ENCODE data around the gene EBF3.

Gene EBF3

DNA sequence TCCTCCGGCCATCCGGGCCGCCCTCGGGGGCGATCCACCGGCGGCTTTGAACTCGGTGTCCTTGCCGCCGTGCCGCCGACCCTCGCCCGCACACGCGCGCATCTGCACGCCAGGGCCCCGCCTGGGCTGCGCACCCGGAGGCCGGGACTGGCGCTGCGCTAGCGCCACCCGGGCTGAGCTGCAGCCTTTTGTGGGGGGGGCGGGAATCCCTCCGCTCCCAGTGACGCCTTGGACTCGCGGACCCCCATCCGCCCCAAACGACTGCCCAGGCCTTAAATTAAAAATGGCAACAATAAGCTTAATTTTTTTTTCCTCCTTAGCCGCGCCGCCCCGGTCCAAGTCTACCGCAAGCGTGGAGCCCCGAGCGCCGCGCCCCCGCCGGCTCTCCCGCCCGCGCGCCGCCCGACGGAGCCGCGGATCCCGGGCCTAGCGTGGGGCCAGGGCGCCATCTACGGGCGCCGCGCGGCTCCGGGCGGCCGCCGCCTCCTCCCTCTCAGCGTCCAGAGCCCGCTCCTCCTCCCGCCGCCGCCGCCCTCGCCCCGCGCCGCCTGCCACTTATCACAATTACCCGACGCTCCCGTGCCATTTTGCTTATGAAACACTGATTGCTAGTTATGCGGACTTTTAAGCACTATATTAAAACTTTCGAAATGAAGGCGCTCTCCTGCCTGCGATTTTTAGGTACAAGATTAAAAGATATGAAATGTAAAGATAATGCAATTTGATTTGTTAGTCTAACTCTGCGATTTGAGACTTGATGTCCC lies 7.5 kb upstream of the EBF3 start:
- DNase-seq: peak in 2 of 14 donors; percentile 12 to 42

DNA sequence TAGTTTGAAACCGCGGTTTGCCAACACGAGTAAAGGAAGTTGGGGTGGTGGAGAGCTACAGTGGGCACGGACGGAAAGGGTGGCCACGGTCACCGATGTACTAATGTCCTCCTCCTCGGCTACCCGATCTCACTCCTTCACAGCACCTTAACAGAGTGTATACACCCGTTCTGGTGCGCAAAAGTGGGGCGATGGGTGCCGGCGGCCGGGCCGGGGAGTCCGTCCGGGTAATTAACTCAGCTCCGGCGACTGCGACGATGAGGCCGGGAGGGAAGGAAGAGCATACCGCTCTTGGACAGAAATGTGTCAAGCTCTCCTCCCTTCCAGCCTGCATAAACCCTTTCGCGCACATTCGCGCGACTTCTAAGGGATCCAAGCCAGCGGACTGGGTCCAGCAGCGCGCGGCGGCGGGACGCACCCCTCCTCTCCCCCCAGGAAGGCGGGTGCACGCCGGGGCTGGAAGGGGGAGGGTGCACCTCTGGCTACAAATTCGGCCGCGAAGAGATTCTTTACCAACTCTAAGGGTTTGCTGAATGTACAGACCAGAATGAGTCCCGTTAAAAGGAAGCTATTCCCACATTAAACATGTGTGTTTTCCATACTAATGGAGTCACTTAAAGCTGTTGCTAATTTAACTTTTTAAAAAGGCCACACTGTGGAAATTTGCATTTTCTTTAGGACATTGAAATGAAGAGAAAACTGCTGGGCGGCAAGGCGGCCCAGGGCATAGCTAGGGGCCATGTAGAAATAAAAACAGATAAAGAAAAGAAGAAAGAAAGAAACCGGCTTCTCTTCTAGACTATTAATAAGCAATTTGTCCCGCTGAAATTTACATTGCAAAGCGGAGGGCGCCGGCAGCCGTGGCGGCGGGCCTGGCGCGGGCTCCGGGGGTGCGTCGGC lies 6.6 kb upstream of the EBF3 start:
- DNase-seq: no peak

DNA sequence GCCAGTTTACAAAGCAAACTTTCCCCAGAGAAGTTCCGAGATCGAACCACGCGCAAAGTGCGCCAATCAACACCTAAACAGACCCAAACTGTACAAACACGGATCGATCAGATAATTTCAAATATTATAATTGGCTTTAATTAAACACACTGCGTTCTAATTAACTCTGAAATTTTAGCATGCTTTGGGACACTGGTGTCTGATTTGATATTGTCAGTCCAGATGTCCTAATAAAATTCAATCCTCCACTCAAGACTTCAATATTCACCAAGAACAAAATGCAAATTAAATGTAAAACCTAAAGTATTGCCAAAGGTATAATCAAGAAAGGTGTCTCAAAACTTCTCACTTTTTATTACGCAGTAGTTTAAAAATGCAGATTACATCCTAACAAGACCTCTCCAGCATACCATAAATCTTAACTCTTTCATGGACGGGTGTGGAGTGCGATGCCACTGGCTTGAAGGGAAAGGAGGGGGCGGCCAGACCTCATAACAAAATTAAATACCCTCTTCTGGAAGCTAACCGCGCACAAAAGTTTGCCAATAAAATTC lies 5.9 kb upstream of the EBF3 start:
- no peak for DNase-seq

- no peak for DNase-seq
These were observed 5.3 kb upstream of the EBF3 start for GRCh38 chr10:129969184-129969910.

GRCh38 chr10:129968853-129969183 lies 4.7 kb upstream of the EBF3 start:
- DNase-seq: no peak

- no peak for DNase-seq
These were observed 4.2 kb upstream of the EBF3 start for GRCh38 chr10:129968020-129968852.

- DNase-seq: no peak
These were observed 3.5 kb upstream of the EBF3 start for GRCh38 chr10:129967579-129968019.

DNA sequence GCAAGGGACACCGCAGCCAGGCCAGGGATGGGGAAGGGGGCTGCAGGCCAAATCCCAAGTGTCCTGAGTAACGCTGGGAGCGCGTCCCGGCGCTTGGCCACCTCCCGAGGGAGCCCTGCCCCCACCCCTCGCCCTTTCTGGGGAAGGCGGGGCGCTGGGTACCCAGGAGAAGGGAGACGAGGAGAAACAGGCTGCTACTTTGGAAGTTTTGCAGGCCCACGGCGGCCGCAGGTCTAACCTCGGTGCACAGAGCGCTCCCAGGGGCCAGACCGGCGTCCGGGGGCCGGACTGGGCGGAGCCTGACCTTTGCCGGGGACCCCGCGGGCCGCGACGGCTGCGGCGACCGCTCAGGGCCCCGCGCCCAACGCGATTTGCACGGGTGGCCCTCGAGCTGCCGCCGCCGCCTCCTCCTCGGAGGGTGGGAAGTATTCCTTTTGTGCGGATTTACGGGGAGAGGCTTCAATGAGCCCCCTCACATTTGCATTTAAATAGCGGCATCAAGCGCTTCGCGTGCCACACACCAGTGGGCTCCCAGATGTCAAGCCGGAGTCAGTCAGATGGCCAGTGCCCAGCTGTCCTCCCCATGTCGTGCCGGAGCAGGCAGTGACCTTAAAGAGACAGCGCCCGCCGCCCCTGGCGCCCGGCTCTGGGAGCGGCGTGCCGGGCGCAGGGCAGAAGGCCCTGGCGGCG lies 3.0 kb upstream of the EBF3 start:
- no peak for DNase-seq

GRCh38 chr10:129966370-129966888 lies 2.4 kb upstream of the EBF3 start:
- DNase-seq: no peak

GRCh38 chr10:129965959-129966358 lies 1.9 kb upstream of the EBF3 start:
- DNase-seq: no peak

DNA sequence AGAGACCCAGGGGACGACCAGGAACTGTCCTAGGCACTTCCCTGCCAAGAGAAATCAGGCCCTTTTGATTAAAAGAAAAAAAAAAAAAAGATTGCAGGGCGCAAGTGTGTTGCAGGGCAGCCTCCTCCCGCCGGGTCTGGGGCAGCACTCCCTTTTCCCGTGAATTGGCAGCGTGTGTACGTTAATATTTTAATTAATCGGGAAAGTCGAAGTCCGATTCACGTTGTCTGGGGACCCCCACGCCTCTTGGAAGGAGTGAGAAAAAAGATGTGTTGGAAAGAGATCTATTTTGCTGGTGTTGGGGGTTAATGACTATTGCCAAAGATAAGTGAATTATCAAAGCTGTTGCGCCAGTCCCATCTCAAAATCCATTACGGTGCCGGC lies 1.3 kb upstream of the EBF3 start:
- no peak for DNase-seq

- DNase-seq: no peak
These were observed 744 bp upstream of the EBF3 start for GRCh38 chr10:129964611-129965424.

DNA sequence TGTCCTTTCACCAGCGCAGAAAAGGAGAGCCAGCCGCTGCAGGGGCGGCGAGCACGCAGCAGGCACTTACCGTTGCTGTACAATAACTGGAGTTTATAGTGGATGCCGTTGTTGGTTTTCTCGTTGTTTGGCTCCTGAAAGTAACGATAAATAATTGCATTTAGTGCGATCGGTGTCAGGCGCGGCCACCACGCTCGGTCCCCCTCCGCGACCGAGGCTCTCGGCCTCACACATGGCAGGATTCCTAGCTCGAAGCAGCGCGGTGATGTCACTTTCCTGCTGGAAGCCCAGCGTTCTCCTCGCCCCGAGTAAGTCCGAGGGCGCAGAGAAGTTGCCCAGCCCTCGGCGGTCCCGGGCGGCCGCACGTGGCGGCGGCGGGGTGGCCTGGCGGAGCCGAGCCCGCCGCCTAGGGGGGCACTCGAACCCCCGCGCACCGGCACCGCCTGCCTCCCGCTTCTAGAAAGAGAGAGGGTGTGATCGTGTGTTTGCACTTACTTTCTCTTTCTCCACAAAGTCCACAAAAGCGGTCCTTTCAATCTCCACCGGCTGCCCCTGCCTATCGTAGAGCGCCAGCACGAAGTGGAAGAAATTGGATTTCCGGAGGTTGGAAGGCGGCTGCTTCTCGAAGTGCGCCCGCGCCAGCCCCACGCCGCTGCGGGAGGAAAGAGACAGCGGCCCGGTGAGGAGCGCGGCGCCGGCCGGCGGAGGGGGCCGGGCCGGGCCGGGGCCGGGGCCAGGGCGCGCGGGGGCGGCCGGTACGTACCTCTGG lies 1.0 kb downstream of the EBF3 start:
- DNase-seq: no peak

- DNase-seq: no peak
These were observed 1.8 kb downstream of the EBF3 start for GRCh38 chr10:129962031-129962871.

- DNase-seq: no peak
These were observed 2.8 kb downstream of the EBF3 start for GRCh38 chr10:129961157-129961701.

DNA sequence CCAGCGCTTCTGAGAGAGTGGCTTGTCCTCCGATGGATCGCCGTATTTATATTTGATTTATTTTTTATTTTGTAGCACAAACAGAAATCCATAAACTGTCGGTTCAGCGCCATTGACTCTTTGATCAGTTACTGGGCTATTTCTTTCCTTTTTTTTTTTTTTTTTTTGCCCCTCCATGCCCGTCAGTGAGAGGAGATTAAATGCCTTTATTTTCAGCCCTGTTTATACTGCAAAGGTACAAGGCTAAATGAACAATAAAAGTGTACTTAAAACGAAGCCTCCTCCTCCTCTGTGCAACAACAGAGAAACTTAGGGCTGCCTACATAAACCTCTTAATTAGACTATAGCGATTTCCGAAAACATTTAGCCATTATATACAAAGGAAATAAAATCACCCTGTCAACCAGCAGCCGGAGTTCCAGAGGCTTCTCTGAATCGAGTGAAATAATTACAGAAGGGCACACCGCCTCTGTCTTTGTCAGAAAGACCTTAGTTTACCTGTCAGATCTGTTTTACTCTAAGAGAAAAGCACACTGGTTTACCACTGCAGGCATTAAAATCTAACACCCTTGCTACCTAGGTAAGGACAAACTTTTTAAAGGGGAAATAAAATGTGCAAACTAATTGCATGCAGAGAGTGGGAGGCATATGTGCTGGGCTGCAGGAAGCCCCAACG lies 3.5 kb downstream of the EBF3 start:
- no peak for DNase-seq
